Measurements from ENCODE around the gene CUL4B. TPM values are rescaled to one million over a fixed set of nuclear protein-coding genes. Genes with fewer than 3 reads are reported as not detected.
"Not testable (repeated sequence)": the region's sequence is repeated elsewhere in the genome, so short reads cannot be mapped to it uniquely, and the experiment has no call there.

CUL4B gene
- 10 to 100 TPM; 10.8 to 31.8 (median 13.4) TPM for polyA plus RNA-seq
- long read RNA-seq, donor 1, full-length matches to known transcripts = 2 of 224 reads
- long read RNA-seq, donor 1, partial matches to known transcripts = 94 of 224 reads
- long read RNA-seq, donor 1, other reads (novel, unspliced or antisense) = 128 of 224 reads
- long read RNA-seq, donor 2 = 0 reads
- long read RNA-seq, donor 3, partial matches to known transcripts = 83 of 116 reads
- long read RNA-seq, donor 3, other reads (novel, unspliced or antisense) = 31 of 116 reads
- long read RNA-seq, donor 4 = 0 reads
- long read RNA-seq, donor 5 = 0 reads
- long read RNA-seq, donor 6, full-length matches to known transcripts = 1 of 1 reads
- long read RNA-seq, donor 6, partial matches to known transcripts = 0 of 1 reads
- long read RNA-seq, donor 6, other reads (novel, unspliced or antisense) = 0 of 1 reads
- long read RNA-seq, donor 7, full-length matches to known transcripts = 4 of 210 reads
- long read RNA-seq, donor 7, partial matches to known transcripts = 101 of 210 reads
- long read RNA-seq, donor 7, other reads (novel, unspliced or antisense) = 105 of 210 reads
- long read RNA-seq, donor 8, partial matches to known transcripts = 0 of 1 reads
- long read RNA-seq, donor 8, other reads (novel, unspliced or antisense) = 0 of 1 reads
- long read RNA-seq, donor 9, partial matches to known transcripts = 5 of 20 reads
- long read RNA-seq, donor 9, other reads (novel, unspliced or antisense) = 15 of 20 reads
- long read RNA-seq, donor 10, full-length matches to known transcripts = 5 of 5 reads
- long read RNA-seq, donor 10, partial matches to known transcripts = 0 of 5 reads
- long read RNA-seq, donor 10, other reads (novel, unspliced or antisense) = 0 of 5 reads

GRCh38 chrX:120560842-120561633 lies at the start of gene CUL4B:
Gene CUL4B (minus strand): TSS chrX:120560962. CDS start chrX:120560638, 324 bp downstream.
- DNase-seq (peak; percentile 89 to 94), FAIRE-seq (no peak)
- Histone ChIP-seq H3K36me3 (ENCODE audit: control insufficient read depth in 3 of 3, insufficient read depth in 2 of 3, low read depth in 1 of 3, low read length in 3 of 3) (no peaks in the 10 kb centered on the region), H3K4me1 (ENCODE audit: control insufficient read depth in 3 of 3, insufficient read depth in 2 of 3, low read depth in 1 of 3, low read length in 2 of 3) (peaks cover 0 to 22% (median 2%) of the 10 kb centered on the region in 3 donors), H3K4me3 (ENCODE audit: low read depth in 1 of 3, low read length in 3 of 3) (peak within 1 kb of the TSS; percentile 58 to 86 (median 61)), H3K9me3 (ENCODE audit: control insufficient read depth in 2 of 2, insufficient read depth in 1 of 2, low read depth in 1 of 2, low read length in 1 of 2) (no peaks in the 10 kb centered on the region), H3K27me3 (ENCODE audit: control insufficient read depth in 3 of 3, insufficient read depth in 3 of 3, low read length in 3 of 3) (no peaks in the 10 kb centered on the region), H3K27ac (ENCODE audit: low read depth in 1 of 3, low read length in 2 of 3) (peak within 1 kb of the TSS; percentile 74 to 99 (median 98))
- 1 to 45% (median 7%) methylated on average over 27 to 52 of the region's 54 CpGs for WGBS, 3 donors

DNA sequence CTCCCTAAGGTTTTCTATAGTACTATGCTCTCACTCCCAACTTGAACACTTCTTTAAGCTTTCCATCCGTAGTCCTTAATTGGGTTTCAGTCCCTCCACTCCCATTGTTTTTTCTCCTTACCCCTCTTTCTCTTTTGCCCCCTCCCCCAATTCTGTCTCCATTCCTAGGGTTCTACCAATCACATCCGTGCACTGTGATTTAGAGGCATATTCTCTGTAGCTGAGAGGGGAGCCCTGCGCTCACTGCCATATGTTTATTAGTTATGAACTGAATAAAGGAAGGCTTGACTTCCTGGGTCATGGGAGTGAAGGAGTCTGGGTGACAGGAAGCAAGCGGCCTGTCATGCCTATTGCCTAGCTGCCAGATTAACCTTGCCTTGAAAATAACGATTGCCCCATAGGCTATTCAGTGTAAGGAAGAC lies 43.6 kb upstream of the CUL4B start:
- FAIRE-seq = no peak
- Histone ChIP-seq H3K9me3 (ENCODE audit: control insufficient read depth in 2 of 2, insufficient read depth in 1 of 2, low read depth in 1 of 2, low read length in 1 of 2) (no peaks in the 10 kb centered on the region), H3K27ac (ENCODE audit: low read depth in 1 of 3, low read length in 2 of 3) (peak overlapping the region; percentile 79 to 94 (median 92)), H3K4me3 (ENCODE audit: low read depth in 1 of 3, low read length in 3 of 3) (peak overlapping the region; percentile 41 to 63 (median 58)), H3K36me3 (ENCODE audit: control insufficient read depth in 3 of 3, insufficient read depth in 2 of 3, low read depth in 1 of 3, low read length in 3 of 3) (peaks cover 0 to 4% (median 0%) of the 10 kb centered on the region in 3 donors), H3K27me3 (ENCODE audit: control insufficient read depth in 3 of 3, insufficient read depth in 3 of 3, low read length in 3 of 3) (no peaks in the 10 kb centered on the region), H3K4me1 (ENCODE audit: control insufficient read depth in 3 of 3, insufficient read depth in 2 of 3, low read depth in 1 of 3, low read length in 2 of 3) (no peaks in the 10 kb centered on the region)
- DNase-seq = peak; percentile 45 to 55
- WGBS, 3 donors = 0 to 27% (median 8%) methylated on average over 5 of the region's 5 CpGs

GRCh38 chrX:120603707-120604360 lies 43.1 kb upstream of the CUL4B start, which contains the start of gene MCTS1:
Gene MCTS1 (plus strand): TSS chrX:120604101. CDS start chrX:120604237, 136 bp downstream.
- Histone ChIP-seq H3K4me1 (ENCODE audit: control insufficient read depth in 3 of 3, insufficient read depth in 2 of 3, low read depth in 1 of 3, low read length in 2 of 3) (no peaks in the 10 kb centered on the region), H3K9me3 (ENCODE audit: control insufficient read depth in 2 of 2, insufficient read depth in 1 of 2, low read depth in 1 of 2, low read length in 1 of 2) (no peaks in the 10 kb centered on the region), H3K36me3 (ENCODE audit: control insufficient read depth in 3 of 3, insufficient read depth in 2 of 3, low read depth in 1 of 3, low read length in 3 of 3) (no peaks in the 10 kb centered on the region), H3K27ac (ENCODE audit: low read depth in 1 of 3, low read length in 2 of 3) (peak within 1 kb of the TSS; percentile 79 to 94 (median 92)), H3K27me3 (ENCODE audit: control insufficient read depth in 3 of 3, insufficient read depth in 3 of 3, low read length in 3 of 3) (no peaks in the 10 kb centered on the region), H3K4me3 (ENCODE audit: low read depth in 1 of 3, low read length in 3 of 3) (peak within 1 kb of the TSS; percentile 41 to 63 (median 58))
- WGBS, 3 donors = 0 to 46% (median 20%) methylated on average over 27 to 31 of the region's 31 CpGs
- DNase-seq (peak; percentile 91 to 95), FAIRE-seq (no peak)

DNA sequence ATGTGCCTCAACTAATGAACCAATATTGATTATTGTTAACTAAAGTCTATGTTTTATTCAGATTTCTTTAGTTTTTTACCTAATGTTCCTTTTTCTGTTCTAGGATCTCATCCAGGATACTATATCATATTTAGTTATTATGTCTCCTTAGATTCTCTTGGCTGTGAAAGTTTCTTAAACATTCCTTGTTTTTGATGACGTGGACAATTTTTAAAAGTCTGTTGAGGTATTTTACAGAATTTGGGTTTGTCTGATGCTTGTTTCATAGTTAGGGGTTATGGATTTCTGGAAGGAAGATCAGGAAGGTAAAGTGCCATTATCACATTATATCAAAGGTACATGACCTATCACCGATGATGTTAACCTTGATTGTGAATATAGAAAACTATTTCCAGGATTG lies 24.9 kb upstream of the CUL4B start:
- H3K9me3 ChIP-seq (ENCODE audit: control insufficient read depth in 2 of 2, insufficient read depth in 1 of 2, low read depth in 1 of 2, low read length in 1 of 2) = no peaks in the 10 kb centered on the region
- DNase-seq = no peak
- H3K4me1 ChIP-seq (ENCODE audit: control insufficient read depth in 3 of 3, insufficient read depth in 2 of 3, low read depth in 1 of 3, low read length in 2 of 3) = no peaks in the 10 kb centered on the region
- no peaks in the 10 kb centered on the region for H3K27me3 ChIP-seq (ENCODE audit: control insufficient read depth in 3 of 3, insufficient read depth in 3 of 3, low read length in 3 of 3)
- H3K27ac ChIP-seq (ENCODE audit: low read depth in 1 of 3, low read length in 2 of 3) = no peak overlapping the region
- no peaks in the 10 kb centered on the region for H3K36me3 ChIP-seq (ENCODE audit: control insufficient read depth in 3 of 3, insufficient read depth in 2 of 3, low read depth in 1 of 3, low read length in 3 of 3)
- no peak for FAIRE-seq
- H3K4me3 ChIP-seq (ENCODE audit: low read depth in 1 of 3, low read length in 3 of 3) = no peak overlapping the region
- WGBS, 3 donors = 88 to 96% (median 90%) methylated on average over 2 of the region's 2 CpGs

GRCh38 chrX:120575379-120576114 lies 14.8 kb upstream of the CUL4B start:
- 71 to 86% (median 81%) methylated on average over 18 of the region's 18 CpGs for WGBS, 3 donors
- no peak overlapping the region for H3K27ac ChIP-seq (ENCODE audit: low read depth in 1 of 3, low read length in 2 of 3)
- DNase-seq = no peak
- no peaks in the 10 kb centered on the region for H3K27me3 ChIP-seq (ENCODE audit: control insufficient read depth in 3 of 3, insufficient read depth in 3 of 3, low read length in 3 of 3)
- no peak for FAIRE-seq
- H3K4me3 ChIP-seq (ENCODE audit: low read depth in 1 of 3, low read length in 3 of 3) = no peak overlapping the region
- H3K9me3 ChIP-seq (ENCODE audit: control insufficient read depth in 2 of 2, insufficient read depth in 1 of 2, low read depth in 1 of 2, low read length in 1 of 2) = no peaks in the 10 kb centered on the region
- H3K4me1 ChIP-seq (ENCODE audit: control insufficient read depth in 3 of 3, insufficient read depth in 2 of 3, low read depth in 1 of 3, low read length in 2 of 3) = no peaks in the 10 kb centered on the region
- H3K36me3 ChIP-seq (ENCODE audit: control insufficient read depth in 3 of 3, insufficient read depth in 2 of 3, low read depth in 1 of 3, low read length in 3 of 3) = no peaks in the 10 kb centered on the region

- H3K4me1 ChIP-seq (ENCODE audit: control insufficient read depth in 3 of 3, insufficient read depth in 2 of 3, low read depth in 1 of 3, low read length in 2 of 3); H3K9me3 ChIP-seq (ENCODE audit: control insufficient read depth in 2 of 2, insufficient read depth in 1 of 2, low read depth in 1 of 2, low read length in 1 of 2); FAIRE-seq; DNase-seq; H3K4me3 ChIP-seq (ENCODE audit: low read depth in 1 of 3, low read length in 3 of 3); H3K27ac ChIP-seq (ENCODE audit: low read depth in 1 of 3, low read length in 2 of 3); H3K27me3 ChIP-seq (ENCODE audit: control insufficient read depth in 3 of 3, insufficient read depth in 3 of 3, low read length in 3 of 3); H3K36me3 ChIP-seq (ENCODE audit: control insufficient read depth in 3 of 3, insufficient read depth in 2 of 3, low read depth in 1 of 3, low read length in 3 of 3): not testable (repeated sequence)
- WGBS, 3 donors = 73 to 93% (median 86%) methylated on average over 13 of the region's 13 CpGs
Measured at GRCh38 chrX:120573806-120574205, 13.0 kb upstream of the CUL4B start.

GRCh38 chrX:120570011-120570600 lies 9.3 kb upstream of the CUL4B start:
- Histone ChIP-seq H3K27ac (ENCODE audit: low read depth in 1 of 3, low read length in 2 of 3) (no peak overlapping the region), H3K4me3 (ENCODE audit: low read depth in 1 of 3, low read length in 3 of 3) (no peak overlapping the region), H3K9me3 (ENCODE audit: control insufficient read depth in 2 of 2, insufficient read depth in 1 of 2, low read depth in 1 of 2, low read length in 1 of 2) (no peaks in the 10 kb centered on the region), H3K36me3 (ENCODE audit: control insufficient read depth in 3 of 3, insufficient read depth in 2 of 3, low read depth in 1 of 3, low read length in 3 of 3) (no peaks in the 10 kb centered on the region), H3K4me1 (ENCODE audit: control insufficient read depth in 3 of 3, insufficient read depth in 2 of 3, low read depth in 1 of 3, low read length in 2 of 3) (no peaks in the 10 kb centered on the region), H3K27me3 (ENCODE audit: control insufficient read depth in 3 of 3, insufficient read depth in 3 of 3, low read length in 3 of 3) (no peaks in the 10 kb centered on the region)
- 81 to 97% (median 91%) methylated on average over 2 to 3 of the region's 3 CpGs for WGBS, 3 donors
- no peak for FAIRE-seq
- no peak for DNase-seq

Data from small intestine (tissue), 16 donors.